Measurements from ENCODE around the gene SYT7.

Gene SYT7

DNA sequence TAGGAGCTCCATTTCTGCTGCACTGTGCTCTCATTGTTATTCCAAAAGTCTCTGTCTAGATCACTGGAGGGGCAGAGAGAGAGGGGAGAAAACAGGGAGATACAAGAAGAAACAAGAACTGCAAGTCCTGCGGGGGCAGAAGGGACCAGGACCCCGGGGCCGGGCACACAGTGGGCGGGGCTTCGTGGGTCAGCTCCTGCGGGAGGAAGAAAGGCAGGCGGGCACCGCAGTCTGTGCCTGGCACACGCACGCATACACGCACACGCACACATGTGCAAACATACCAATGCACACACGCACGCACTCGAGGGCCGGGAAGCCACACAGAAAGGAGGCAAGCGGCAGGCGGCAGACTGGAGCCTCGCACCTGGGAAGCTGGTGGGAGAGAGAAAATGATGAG, 33.6 kb downstream of the SYT7 start:
- DNase-seq (ENCODE audit: insufficient read length, low spot score) (no peak), FAIRE-seq (no peak)
- TF ChIP-seq, protein P1, sequence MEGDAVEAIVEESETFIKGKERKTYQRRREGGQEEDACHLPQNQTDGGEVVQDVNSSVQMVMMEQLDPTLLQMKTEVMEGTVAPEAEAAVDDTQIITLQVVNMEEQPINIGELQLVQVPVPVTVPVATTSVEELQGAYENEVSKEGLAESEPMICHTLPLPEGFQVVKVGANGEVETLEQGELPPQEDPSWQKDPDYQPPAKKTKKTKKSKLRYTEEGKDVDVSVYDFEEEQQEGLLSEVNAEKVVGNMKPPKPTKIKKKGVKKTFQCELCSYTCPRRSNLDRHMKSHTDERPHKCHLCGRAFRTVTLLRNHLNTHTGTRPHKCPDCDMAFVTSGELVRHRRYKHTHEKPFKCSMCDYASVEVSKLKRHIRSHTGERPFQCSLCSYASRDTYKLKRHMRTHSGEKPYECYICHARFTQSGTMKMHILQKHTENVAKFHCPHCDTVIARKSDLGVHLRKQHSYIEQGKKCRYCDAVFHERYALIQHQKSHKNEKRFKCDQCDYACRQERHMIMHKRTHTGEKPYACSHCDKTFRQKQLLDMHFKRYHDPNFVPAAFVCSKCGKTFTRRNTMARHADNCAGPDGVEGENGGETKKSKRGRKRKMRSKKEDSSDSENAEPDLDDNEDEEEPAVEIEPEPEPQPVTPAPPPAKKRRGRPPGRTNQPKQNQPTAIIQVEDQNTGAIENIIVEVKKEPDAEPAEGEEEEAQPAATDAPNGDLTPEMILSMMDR (IDR thresholded peaks at IDR 0.05; ENCODE audit: insufficient read depth, missing control alignments): no peak

DNA sequence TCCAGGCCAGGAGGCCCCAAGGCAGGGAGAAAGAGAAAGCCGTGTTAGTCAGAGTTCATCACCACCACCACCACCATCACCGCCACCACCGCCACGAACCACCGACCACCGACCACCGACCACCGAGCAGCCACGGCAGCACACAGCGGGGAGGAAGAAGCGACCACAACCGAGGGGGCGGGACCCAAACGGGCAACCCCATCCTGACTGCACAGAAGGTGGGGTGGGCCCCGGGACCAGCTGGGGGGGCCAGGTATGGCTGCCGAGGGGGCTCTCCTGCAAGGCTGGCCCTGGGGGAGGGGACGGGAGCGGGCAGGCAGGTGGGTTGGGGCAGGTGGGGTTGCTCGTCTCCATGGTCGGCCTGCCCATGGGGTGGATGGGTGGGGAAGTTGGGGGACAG, 34.2 kb downstream of the SYT7 start:
- TF ChIP-seq, protein P1 (IDR thresholded peaks at IDR 0.05; ENCODE audit: insufficient read depth, missing control alignments): no peak
- DNase-seq (ENCODE audit: insufficient read length, low spot score) (no peak), FAIRE-seq (no peak)

DNA sequence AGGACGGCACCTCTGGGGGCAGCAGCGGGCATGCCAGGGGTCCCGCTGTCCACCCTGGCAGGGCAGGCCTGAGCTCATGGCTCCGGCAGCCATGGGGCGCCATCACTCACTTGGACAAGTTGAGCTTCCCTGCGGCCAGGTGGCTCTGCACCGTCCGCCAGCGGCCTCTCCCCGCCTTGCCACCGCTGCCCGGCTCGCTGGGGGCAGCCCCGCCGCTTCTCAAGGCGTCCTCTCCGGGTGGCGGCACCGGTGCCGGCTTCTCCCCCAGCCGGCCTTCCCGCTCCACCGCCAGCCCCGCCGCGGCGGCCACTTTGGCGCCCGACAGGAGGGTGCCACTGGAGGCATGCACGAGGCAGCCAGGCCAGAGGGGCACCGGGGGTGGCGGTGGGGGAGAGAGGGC, 35.0 kb downstream of the SYT7 start:
- DNase-seq (ENCODE audit: insufficient read length, low spot score) (no peak), FAIRE-seq (no peak)
- TF ChIP-seq, protein P1 (IDR thresholded peaks at IDR 0.05; ENCODE audit: insufficient read depth, missing control alignments): no peak

DNA sequence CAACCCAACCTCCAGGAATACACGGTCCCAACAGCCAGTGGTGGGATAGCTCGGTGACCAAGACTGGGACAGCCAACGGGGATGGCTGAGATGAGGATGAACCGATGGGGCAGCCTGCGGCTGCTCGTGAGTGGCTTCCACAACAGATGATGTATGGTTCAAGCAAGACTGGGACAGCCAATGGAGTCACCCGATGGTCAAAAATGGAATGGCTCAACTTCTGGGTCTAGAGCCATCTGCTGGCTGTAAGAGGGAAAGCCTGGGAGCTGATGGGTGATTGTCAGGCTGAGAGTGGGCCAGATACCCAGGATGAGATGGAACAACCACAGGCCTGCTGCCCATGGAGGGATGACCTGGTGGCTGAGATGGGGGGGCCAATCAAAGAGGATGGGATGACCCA, 35.5 kb downstream of the SYT7 start:
- DNase-seq (ENCODE audit: insufficient read length, low spot score) (peak; percentile 61), FAIRE-seq (no peak)
- TF ChIP-seq, protein P1 (IDR thresholded peaks at IDR 0.05; ENCODE audit: insufficient read depth, missing control alignments): peak; percentile 18

DNA sequence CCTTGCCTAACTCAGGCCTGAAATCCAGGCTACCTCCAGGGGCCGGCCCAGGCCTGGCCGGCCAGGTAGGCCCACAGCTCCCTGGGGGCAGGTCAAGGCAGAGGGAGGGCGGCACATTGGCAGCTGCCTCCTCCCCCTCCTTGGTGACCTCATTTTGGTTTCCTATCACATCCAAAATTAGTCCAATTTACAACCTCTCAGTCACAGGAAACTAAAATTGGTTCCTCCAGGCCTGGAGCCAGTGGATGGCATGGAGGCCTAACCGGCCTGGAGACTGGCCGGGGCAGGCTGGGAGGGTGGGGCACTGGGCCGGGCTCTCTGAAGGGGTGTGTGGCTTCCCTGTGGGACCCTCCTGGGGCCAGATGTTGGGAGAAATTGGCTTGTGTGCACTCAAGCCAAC, 36.4 kb downstream of the SYT7 start:
- TF ChIP-seq, protein P1 (IDR thresholded peaks at IDR 0.05; ENCODE audit: insufficient read depth, missing control alignments): no peak
- FAIRE-seq (no peak), DNase-seq (ENCODE audit: insufficient read length, low spot score) (no peak)

DNA sequence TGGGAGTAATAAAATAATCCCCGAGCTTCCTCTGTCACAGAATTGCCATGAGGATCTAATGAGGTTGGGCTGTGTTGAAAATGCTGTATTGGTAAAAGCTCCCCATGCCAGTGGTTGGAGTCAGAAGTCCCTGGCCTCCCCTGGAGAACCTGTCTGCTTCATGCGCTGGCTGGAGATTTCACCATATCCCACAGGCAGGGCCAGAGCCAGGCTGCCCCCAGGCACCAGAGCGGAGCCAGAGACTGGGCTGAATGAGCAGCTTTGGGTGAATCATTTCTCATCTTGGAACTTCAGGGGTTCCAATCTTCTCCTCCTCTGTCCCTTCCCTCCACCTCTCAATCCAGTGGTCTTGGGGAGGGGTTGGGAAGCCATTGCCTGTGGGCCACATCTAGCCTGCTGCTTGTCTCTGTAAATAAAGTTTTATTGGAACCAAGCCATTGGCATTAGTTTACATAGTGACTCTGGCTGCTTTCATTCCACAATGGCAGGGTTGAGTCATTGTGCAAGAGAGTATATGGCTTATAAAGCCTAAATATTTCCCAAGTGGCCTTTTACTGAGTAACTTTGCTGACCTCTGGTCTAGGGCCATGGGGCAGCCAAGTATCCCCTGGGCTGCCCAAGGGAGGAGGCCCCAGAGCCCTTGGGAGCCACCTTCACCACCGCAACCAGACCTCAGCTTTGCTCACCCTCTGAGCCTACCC, 37.1 kb downstream of the SYT7 start:
- DNase-seq (ENCODE audit: insufficient read length, low spot score) (no peak), FAIRE-seq (no peak)
- TF ChIP-seq, protein P1 (IDR thresholded peaks at IDR 0.05; ENCODE audit: insufficient read depth, missing control alignments): no peak

DNA sequence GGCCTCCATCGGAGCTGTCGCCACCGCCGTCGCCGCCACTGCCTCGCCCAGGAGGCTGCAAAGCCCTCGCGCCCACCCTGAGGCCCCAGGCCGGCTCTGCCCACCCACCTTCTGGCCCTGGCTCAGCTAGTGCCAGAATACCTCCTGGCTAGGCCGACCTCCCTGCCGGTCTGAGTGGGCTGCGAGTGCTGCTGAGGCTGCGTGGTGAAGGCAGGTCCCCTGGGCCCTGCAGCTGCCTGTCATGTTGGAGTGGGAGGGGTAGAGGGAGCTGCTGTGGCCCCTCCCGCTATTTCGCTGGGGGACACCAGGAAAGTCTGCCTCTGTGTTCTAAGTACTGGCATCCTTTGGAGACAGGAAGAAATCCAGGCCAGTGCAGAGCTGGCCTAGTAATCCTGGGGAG, 38.2 kb downstream of the SYT7 start:
- TF ChIP-seq, protein P1 (IDR thresholded peaks at IDR 0.05; ENCODE audit: insufficient read depth, missing control alignments): no peak
- FAIRE-seq: no peak
- no peak for DNase-seq (ENCODE audit: insufficient read length, low spot score)

Data from D721Med (cell line).